GM12891 (cell line): Measurements from ENCODE around the gene TCP11L2.

Experiments
- DNase-seq: peaks from one replicate; pipeline ENCODE4 v3.0.0; 2011; ENCODE audit warnings: low spot score; ENCODE audit not compliant: insufficient read length
- FAIRE-seq: peaks from 2 replicates; lab custom pipeline; 2011; peaks lifted over from hg19 to GRCh38; lab: Jason Lieb, UNC
- PAX5 ChIP-seq: IDR thresholded peaks from 2 replicates; pipeline ENCODE4 v1.6.1; 2011; ENCODE audit warnings: low read length, moderate library complexity, mild to moderate bottlenecking; ENCODE audit not compliant: insufficient read depth, severe bottlenecking
- POLR2A ChIP-seq: IDR thresholded peaks from 2 replicates; pipeline ENCODE4 v1.6.1; 2011; ENCODE audit warnings: low read depth, low read length, control low read depth
- POLR2AphosphoS5 ChIP-seq: IDR thresholded peaks from 2 replicates; pipeline ENCODE4 v1.6.1; 2011; ENCODE audit warnings: low read depth, low read length, control low read depth
- POU2F2 ChIP-seq: IDR thresholded peaks from 2 replicates; pipeline ENCODE4 v1.6.1; 2011; ENCODE audit warnings: low read depth, mild to moderate bottlenecking, control low read depth, low read length, moderate library complexity
- SPI1 ChIP-seq: IDR thresholded peaks from 2 replicates; pipeline ENCODE4 v1.6.1; 2011; ENCODE audit warnings: low read depth, low read length, control low read depth
- TAF1 ChIP-seq: IDR thresholded peaks from 2 replicates; pipeline ENCODE4 v1.6.1; 2011; ENCODE audit warnings: low read depth, low read length, control low read depth

The TCP11L2 gene

DNA sequence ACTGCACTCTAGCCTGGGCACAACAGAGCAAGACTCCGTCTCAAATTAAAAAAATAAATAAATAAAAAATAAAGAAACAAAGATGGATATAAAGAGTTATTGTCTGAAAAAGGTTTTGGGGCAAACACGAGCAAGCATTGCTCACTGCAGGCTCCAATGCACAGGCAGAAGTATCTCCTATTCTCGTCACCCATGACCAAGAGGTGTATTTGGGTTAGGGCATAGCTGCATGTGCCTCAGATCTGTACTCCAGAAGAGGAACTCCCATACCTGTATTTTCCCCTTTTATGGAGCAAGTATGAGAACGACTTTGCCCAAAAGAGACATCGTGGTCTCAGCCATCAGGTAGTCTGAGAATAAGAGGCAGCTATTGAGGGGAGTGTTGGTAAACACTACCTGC lies 10.2 kb upstream of the TCP11L2 start:
- no peak for DNase-seq
- TF ChIP-seq POLR2AphosphoS5: no peak
- no peak for TF ChIP-seq TAF1
- TF ChIP-seq POU2F2: no peak
- no peak for TF ChIP-seq SPI1
- TF ChIP-seq POLR2A: no peak
- TF ChIP-seq PAX5: no peak
- FAIRE-seq: no peak

DNA sequence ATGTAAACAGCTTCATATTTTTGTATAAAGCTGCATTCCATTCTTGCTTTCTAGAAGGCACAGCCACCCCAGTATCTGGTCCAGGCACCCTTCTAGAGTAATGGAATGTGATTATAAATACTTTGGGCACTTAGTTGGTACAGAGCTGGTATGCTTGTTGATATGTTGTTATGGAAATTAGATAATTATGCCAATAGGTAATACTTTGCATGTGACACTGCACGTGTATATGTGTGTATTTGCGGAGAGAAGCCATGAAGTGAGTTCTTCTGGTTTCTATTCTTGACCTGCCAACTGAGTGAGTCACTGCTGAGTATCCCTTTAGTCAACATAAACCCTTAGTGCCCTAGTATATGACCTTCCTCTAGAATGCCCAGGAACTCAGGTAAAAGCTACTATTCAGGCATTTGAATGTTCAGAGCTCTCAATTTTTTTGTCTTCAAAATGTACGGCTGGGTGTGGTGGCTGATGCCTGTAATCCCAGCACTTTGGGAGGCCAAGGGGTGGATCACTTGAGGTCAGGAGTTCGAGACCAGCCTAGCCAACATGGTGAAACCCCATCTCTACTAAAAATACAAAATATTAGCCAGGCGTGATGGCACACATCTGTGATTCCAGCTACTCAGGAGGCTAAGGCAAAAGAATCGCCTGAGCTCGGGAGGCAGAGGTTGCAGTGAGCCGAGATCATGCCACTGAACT lies 6.2 kb upstream of the TCP11L2 start:
- DNase-seq (no peak), FAIRE-seq (no peak)

DNA sequence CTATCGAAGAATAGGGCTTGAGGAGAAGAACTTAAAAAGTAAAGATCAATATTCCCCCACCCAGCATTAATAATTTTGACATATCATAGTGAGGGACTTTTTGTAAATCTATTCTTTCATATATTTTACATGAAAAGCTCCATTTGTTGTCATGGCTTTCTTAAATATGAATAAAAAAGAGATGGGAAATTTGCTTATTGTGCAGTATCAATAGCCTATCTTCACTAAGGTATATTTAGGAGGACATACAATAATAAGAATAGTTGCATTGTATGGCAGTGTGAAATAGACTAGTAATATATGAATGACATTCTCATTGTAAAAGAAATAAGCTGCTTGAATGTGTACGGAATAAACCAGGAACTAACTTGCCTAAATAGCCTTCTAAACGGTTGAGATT lies 5.5 kb upstream of the TCP11L2 start:
- no peak for TF ChIP-seq POLR2A
- TF ChIP-seq POU2F2: no peak
- TF ChIP-seq PAX5: no peak
- TF ChIP-seq SPI1: no peak
- no peak for DNase-seq
- FAIRE-seq: no peak

More for the DNA sequence above, 6.2 kb upstream of the TCP11L2 start:
- TF ChIP-seq POLR2A (no peak), PAX5 (no peak)

DNA sequence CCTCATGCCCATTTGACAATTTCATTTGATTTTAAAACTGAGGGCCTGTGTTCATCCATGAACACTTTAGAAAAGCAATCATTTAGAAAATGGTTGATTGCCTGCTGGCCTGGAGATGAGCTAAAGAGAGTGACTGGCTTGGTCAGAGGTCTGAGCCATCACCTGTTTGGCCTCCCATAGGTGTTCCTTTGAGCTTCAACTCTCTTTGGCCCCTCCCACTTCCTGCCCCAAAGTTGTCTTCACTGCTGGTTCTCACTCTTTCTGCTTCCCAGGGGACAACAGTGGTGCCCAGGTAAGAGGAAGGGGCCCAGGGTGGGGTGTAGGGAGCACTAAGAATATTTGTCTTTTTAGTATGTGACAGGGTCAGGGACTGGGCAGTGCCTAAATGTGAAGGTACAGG lies 4.9 kb upstream of the TCP11L2 start:
- TF ChIP-seq PAX5 (no peak), POU2F2 (no peak), POLR2AphosphoS5 (no peak)
- DNase-seq: no peak
- FAIRE-seq: no peak

DNA sequence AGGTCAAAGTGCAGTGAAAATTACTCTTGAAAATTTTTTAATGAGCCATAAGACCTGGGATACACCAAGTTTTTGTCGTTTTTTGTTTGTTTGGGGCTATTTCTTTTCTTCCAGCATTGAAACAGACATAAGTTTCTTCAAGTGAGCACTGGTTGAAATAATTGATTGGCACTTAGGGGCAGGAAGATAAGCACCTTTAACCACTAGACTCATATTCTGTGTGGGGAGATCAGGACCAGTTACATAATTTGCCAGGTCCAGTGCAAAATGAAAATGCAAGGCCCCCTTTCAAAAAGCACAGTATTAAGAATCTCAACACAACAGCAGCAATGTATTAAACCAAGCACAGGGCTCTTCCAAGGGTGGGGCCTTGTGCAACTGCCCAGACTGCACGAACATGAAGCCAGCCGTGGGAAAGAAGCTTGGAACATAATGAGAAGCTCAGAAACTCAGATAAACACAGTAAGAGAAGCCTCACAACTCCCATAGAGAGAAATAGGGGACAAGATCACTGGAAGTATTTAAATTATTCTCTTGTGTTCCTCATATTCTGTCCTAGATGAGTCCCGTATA lies 3.2 kb upstream of the TCP11L2 start:
- FAIRE-seq: no peak
- DNase-seq: no peak
- TF ChIP-seq POLR2A (no peak), POLR2AphosphoS5 (no peak), SPI1 (no peak), POU2F2 (no peak), PAX5 (no peak), TAF1 (no peak)

DNA sequence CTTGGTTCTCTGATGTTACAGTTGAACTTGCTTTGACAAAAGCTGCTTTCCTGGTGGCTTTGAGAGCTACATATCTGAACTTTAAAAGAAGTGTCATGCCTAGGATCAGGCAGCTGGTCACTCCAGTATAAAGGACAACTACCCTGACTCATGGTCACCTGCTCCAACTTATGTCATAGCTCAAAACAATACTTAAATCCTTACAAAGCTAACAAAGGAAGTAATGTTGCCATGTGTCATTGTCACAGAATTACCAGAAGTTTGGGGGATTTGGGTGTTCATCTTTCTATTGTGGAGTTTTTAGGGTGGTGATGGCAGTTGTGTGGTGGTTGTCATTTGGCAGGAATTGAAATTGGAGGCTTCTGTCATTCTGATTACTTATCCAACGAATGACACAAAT lies 1.8 kb upstream of the TCP11L2 start:
- no peak for FAIRE-seq
- no peak for TF ChIP-seq SPI1
- TF ChIP-seq POLR2A: no peak
- TF ChIP-seq PAX5: no peak
- TF ChIP-seq POLR2AphosphoS5: no peak
- no peak for TF ChIP-seq TAF1
- TF ChIP-seq POU2F2: no peak
- no peak for DNase-seq

DNA sequence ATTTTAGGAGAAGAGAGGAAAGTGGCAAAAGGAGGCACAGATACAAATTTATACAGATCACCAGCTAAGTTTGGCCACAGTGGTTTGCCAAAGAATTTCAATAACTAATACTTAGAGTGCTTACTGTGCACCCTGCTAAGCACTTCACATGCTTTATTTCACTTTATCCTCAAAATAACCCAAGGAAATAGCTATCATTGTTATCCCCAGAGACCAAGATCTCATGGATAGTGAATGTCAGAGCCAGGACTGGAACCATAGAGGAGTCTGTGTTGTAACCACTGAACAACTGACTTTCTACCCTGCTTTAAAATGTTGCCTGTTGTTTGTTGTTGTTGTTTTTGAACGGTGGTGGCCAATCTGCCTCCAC lies 1.3 kb upstream of the TCP11L2 start:
- FAIRE-seq: no peak
- TF ChIP-seq TAF1 (no peak), PAX5 (no peak), POLR2A (no peak)
- no peak for DNase-seq

DNA sequence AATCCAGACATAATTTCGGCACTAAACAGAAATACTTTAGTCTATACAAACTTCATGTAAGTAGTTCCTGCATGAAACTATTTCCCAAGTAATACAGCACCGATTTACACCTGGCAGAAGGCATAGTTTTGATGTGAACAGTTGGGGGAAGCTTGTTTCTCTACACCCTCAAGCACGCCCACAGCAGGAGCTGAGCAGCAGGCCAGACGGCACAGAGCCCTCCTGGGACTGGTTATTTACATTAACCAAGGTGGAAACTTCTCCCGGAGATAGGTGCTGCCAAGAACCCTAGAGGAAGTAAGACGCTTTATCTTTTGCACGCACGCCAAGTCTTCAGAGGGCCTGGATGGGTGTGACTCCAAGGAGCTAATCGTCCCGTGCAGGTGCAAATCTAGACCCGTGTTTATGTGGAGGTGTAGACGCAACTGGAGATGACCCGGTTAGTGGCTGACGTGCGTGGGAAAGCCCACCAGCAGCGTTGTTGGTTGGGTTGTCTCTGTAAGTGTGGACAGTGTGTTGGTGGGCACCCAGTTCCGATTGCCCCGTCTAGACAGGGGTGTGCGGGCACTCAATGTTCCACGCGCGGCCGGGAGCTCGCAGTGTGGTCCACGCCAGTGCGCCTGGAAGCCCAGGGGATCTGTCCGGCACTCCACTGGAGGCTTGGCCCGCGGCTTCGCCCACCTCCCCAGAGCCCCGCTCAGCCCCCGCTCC lies 767 bp upstream of the TCP11L2 start:
- DNase-seq (peak; percentile 21), FAIRE-seq (peak; percentile 90)
- TF ChIP-seq POU2F2 (no peak), SPI1 (no peak), PAX5 (no peak), POLR2A (no peak), TAF1 (no peak), POLR2AphosphoS5 (no peak)

DNA sequence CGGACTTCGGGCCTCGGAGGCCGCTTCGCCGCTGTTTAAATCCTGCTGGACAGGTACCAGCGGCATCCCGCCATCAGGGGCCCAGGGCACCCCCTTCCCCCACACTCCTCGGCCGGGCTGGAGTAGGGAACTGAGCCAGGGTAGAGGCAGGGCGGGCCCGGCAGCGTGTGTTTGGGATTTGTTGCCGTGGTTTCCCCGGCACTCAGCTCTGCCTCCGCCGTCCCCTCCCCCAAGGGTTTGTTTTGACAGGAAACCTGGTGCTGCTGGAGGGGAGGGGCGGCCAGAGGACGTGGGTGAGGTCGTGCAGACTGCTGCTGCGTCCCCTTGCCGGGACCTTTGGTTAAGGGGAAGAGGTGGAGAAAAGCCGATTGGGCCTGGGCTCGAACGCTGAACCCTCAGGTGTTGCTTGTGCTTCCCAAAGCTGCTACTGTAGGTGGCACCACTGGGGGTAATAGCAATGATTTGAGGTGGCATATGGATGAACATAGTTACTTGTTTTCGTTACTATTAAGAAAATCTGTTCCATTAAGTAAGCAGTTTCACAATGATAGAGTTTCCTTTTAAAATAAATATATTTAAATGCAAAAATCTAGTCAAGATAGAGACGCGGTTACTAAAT lies 778 bp downstream of the TCP11L2 start:
- DNase-seq (peak; percentile 30), FAIRE-seq (no peak)
- no peak for TF ChIP-seq POLR2AphosphoS5
- no peak for TF ChIP-seq TAF1
- TF ChIP-seq PAX5: no peak
- no peak for TF ChIP-seq SPI1
- TF ChIP-seq POU2F2: no peak
- no peak for TF ChIP-seq POLR2A

DNA sequence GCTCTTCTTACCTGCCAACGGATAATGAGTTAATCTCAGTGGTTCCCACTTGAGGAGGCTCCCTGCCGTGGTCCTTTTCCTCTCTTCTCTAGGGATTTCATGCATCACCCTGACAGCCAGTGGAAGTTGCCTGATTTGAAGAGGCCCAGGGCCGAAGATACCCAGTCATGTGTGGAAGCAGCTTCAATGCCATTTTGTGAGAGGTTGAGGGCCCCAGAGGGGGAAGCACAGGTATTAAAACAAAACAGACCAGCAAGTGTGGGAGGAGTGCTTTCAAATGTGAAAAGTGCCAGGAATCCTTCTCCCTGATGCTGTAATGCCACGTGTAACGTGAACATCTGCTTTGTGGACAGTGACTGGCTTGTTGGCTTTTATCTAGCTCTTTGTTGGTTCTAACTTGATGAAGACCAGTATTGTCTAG lies 1.5 kb downstream of the TCP11L2 start:
- no peak for FAIRE-seq
- DNase-seq: no peak
- TF ChIP-seq POLR2AphosphoS5 (no peak), POU2F2 (0 out of 2 replicates have a peak, but pooled peaks have one; percentile 19), TAF1 (no peak), PAX5 (no peak)
